Neural progenitor cell (in vitro differentiated cells): ENCODE data around the gene ARHGAP15. TPM values are rescaled to one million over a fixed set of nuclear protein-coding genes. Genes with fewer than 3 reads are reported as not detected.

Source experiments
- DNase-seq: peaks from one replicate; pipeline ENCODE4 v3.0.0-alpha.2; 2016; ENCODE audit warnings: low spot score
- H2AFZ ChIP-seq: fragments of 200-600 bp; sonication (generic); replicated peaks from 2 replicates; pipeline ENCODE4 v1.6.1; 2016; ENCODE audit warnings: antibody characterized with exemption
- H3F3A ChIP-seq: fragments of 200-600 bp; sonication (generic); 2 replicates; pipeline ENCODE4 v1.6.1; 2016; ENCODE audit warnings: antibody characterized with exemption, low read depth
- H3K27ac ChIP-seq: fragments of 200-600 bp; sonication (generic); 2 replicates; pipeline ENCODE4 v1.5.1; 2016; ENCODE audit warnings: mild to moderate bottlenecking
- H3K27me3 ChIP-seq: fragments of 200-600 bp; sonication (generic); 2 replicates; pipeline ENCODE4 v1.6.1; 2016; ENCODE audit warnings: mild to moderate bottlenecking, moderate library complexity
- H3K36me3 ChIP-seq: fragments of 200-600 bp; sonication (generic); 2 replicates; pipeline ENCODE4 v1.5.1; 2016
- H3K4me1 ChIP-seq: fragments of 200-600 bp; sonication (generic); 2 replicates; pipeline ENCODE4 v1.6.1; 2016; ENCODE audit warnings: mixed run types
- H3K4me2 ChIP-seq: fragments of 200-600 bp; sonication (generic); 2 replicates; pipeline ENCODE4 v1.6.1; 2016
- H3K4me3 ChIP-seq: fragments of 200-600 bp; sonication (generic); 2 replicates; pipeline ENCODE4 v1.5.1; 2016
- H3K79me2 ChIP-seq: fragments of 200-600 bp; sonication (generic); 2 replicates; pipeline ENCODE4 v1.6.1; 2016; ENCODE audit warnings: low read depth
- H3K9ac ChIP-seq: fragments of 200-600 bp; sonication (generic); 2 replicates; pipeline ENCODE4 v1.6.1; 2016
- H3K9me3 ChIP-seq: fragments of 200-600 bp; sonication (generic); 2 replicates; pipeline ENCODE4 v1.5.1; 2016; ENCODE audit warnings: low read depth
- H4K20me1 ChIP-seq: fragments of 200-600 bp; sonication (generic); 2 replicates; pipeline ENCODE4 v1.6.1; 2016; ENCODE audit warnings: low read depth
- H3K27ac Mint-ChIP-seq: 3 replicates; pipeline ENCODE4 v1.8.0; 2021; ENCODE audit warnings: mixed read lengths
- H3K27me3 Mint-ChIP-seq: 2 replicates; pipeline ENCODE4 v1.8.0; 2022; ENCODE audit warnings: low read depth, mild to moderate bottlenecking, inconsistent platforms, moderate library complexity, mixed read lengths; ENCODE audit not compliant: insufficient read depth
- H3K36me3 Mint-ChIP-seq: 3 replicates; pipeline ENCODE4 v1.8.0; 2021; ENCODE audit warnings: mixed read lengths
- H3K4me1 Mint-ChIP-seq: 3 replicates; pipeline ENCODE4 v1.8.0; 2021; ENCODE audit warnings: mixed read lengths
- H3K4me3 Mint-ChIP-seq: 3 replicates; pipeline ENCODE4 v1.8.0; 2021; ENCODE audit warnings: mild to moderate bottlenecking, moderate library complexity, mixed read lengths
- H3K9me3 Mint-ChIP-seq: 3 replicates; pipeline ENCODE4 v1.8.0; 2020; ENCODE audit warnings: mixed read lengths
- EZH2 ChIP-seq: fragments of 200-600 bp; sonication (generic); IDR thresholded peaks from 2 replicates; pipeline ENCODE4 v1.6.1; 2017; ENCODE audit warnings: antibody characterized with exemption, mild to moderate bottlenecking, moderate library complexity
- EZH2phosphoT487 ChIP-seq: fragments of 200-600 bp; sonication (generic); IDR thresholded peaks from 2 replicates; pipeline ENCODE4 v1.6.1; 2017; ENCODE audit warnings: antibody characterized with exemption
- total RNA-seq: library from RNA; depleted of rRNA; stranded (reverse); fragments of >200 nt; gene quantifications from 2 replicates; pipeline ENCODE4 v1.2.3, GENCODE V29; 2015; ENCODE audit warnings: low replicate concordance
- TF ChIP-seq, protein P1 (sequence below): fragments of 200-600 bp; sonication (generic); IDR thresholded peaks from 2 replicates; pipeline ENCODE4 v1.5.1; 2017; ENCODE audit warnings: antibody characterized with exemption, mild to moderate bottlenecking

The ARHGAP15 gene
- total RNA-seq, 1 donor from 2014 or later, result 5.9 TPM

DNA sequence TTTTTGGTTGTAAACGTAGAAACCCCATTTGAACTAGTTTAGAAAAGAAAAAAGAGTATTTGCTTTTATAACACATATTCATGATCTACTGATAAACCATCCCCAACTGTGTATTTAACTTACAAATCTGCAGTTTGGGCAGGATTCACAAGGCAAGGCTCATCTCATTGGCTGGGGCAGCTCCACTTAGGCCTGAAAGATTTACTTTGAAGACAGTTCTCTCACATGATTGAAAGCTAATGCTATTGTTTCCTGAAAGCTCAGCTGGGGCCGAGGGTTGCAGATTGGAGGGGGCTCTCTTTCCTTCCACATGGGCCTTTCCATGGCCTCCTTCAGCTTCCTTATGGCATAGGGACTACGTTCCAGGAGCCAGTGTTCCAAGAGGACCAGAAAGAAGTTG, 47.4 kb downstream of the ARHGAP15 start:
- Histone ChIP-seq H3F3A (no peaks in the 10 kb centered on the region), H3K4me2 (no peak overlapping the region), H4K20me1 (no peaks in the 10 kb centered on the region), H3K4me1 (no peaks in the 10 kb centered on the region), H3K27ac (no peak overlapping the region), H3K27me3 (no peaks in the 10 kb centered on the region), H3K9me3 (no peaks in the 10 kb centered on the region), H3K9ac (no peak overlapping the region), H3K36me3 (no peaks in the 10 kb centered on the region), H2AFZ (peak overlapping the region; percentile 69), H3K4me3 (no peak overlapping the region), H3K79me2 (no peaks in the 10 kb centered on the region)
- Mint-ChIP-seq H3K4me3 (no peak overlapping the region), H3K9me3 (peaks cover 6% of the 10 kb centered on the region), H3K27me3 (no peaks in the 10 kb centered on the region), H3K27ac (no peak overlapping the region), H3K36me3 (no peaks in the 10 kb centered on the region), H3K4me1 (peaks cover 9% of the 10 kb centered on the region)
- DNase-seq, result peak; percentile 5
- TF ChIP-seq EZH2 (no peak), EZH2phosphoT487 (no peak)
- TF ChIP-seq, protein P1, sequence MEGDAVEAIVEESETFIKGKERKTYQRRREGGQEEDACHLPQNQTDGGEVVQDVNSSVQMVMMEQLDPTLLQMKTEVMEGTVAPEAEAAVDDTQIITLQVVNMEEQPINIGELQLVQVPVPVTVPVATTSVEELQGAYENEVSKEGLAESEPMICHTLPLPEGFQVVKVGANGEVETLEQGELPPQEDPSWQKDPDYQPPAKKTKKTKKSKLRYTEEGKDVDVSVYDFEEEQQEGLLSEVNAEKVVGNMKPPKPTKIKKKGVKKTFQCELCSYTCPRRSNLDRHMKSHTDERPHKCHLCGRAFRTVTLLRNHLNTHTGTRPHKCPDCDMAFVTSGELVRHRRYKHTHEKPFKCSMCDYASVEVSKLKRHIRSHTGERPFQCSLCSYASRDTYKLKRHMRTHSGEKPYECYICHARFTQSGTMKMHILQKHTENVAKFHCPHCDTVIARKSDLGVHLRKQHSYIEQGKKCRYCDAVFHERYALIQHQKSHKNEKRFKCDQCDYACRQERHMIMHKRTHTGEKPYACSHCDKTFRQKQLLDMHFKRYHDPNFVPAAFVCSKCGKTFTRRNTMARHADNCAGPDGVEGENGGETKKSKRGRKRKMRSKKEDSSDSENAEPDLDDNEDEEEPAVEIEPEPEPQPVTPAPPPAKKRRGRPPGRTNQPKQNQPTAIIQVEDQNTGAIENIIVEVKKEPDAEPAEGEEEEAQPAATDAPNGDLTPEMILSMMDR, result no peak

DNA sequence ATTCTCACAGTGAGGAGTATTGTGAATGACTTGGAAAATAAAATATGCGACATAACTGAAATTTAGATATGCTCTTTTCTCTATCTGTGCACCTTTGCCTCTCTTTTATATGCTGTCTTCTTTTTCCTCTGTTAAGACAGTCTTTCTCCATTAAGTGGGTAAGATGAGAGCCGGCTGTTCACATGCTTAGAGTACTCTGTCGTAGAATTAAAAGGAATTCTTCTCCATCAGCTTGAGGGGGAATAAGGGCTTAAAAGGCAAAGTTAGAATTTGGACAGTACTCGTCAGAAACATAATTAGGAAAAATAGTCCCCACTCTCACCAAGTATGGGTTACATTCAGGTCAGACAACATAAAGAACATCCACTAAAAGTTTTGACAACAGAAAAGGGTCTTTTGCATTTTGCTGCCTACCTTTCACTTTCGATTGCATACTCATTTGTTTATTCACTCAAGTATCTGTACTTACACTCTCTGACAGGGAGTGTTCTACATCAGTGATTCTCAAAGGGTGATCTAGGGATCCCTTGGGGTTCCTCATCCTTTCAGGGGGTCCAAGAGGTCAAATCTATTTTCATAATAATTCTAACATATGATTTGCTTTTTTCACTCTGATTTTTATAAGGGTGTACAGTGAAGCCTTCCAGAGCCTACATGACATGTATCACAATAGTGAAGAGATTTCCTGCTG, 48.0 kb downstream of the ARHGAP15 start:
- Mint-ChIP-seq H3K4me3 (no peak overlapping the region), H3K9me3 (peaks cover 9% of the 10 kb centered on the region), H3K4me1 (peaks cover 9% of the 10 kb centered on the region), H3K27ac (no peak overlapping the region), H3K36me3 (no peaks in the 10 kb centered on the region), H3K27me3 (no peaks in the 10 kb centered on the region)
- H4K20me1 ChIP-seq, result no peaks in the 10 kb centered on the region
- no peaks in the 10 kb centered on the region for H3K79me2 ChIP-seq
- H3K36me3 ChIP-seq, result no peaks in the 10 kb centered on the region
- DNase-seq, result no peak
- H3K9ac ChIP-seq, result no peak overlapping the region
- H2AFZ ChIP-seq, result peak overlapping the region; percentile 69
- H3F3A ChIP-seq, result no peaks in the 10 kb centered on the region
- H3K4me1 ChIP-seq, result no peaks in the 10 kb centered on the region
- no peak overlapping the region for H3K4me3 ChIP-seq
- no peak overlapping the region for H3K4me2 ChIP-seq
- TF ChIP-seq, protein P1, result no peak
- no peak for TF ChIP-seq EZH2phosphoT487
- no peak for TF ChIP-seq EZH2
- no peaks in the 10 kb centered on the region for H3K9me3 ChIP-seq
- H3K27ac ChIP-seq, result no peak overlapping the region
- no peaks in the 10 kb centered on the region for H3K27me3 ChIP-seq

DNA sequence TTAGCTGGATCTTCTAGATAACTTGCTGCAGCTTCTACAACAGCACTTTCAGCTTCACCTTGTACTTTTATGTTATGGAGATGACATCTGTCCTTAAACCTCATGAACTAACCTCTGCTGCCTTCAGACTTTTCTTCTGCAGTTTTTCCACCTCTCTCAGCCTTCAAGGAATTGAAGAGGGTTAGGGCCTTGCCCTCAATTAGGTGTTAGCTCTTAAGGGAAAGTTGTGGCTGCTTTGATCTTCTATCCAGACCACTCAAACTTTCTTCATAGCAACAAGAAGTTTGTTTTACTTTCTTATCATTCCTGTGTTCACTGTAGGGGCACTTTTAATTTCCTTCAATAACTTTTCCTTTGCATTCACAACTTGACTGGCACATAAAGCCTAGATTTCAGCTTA, 52.3 kb downstream of the ARHGAP15 start:
- Histone ChIP-seq H3K9ac (no peak overlapping the region), H3K27me3 (no peaks in the 10 kb centered on the region), H3K4me2 (no peak overlapping the region), H3K4me1 (no peaks in the 10 kb centered on the region), H4K20me1 (no peaks in the 10 kb centered on the region), H3K9me3 (no peaks in the 10 kb centered on the region), H2AFZ (no peak overlapping the region), H3K36me3 (no peaks in the 10 kb centered on the region), H3K79me2 (no peaks in the 10 kb centered on the region), H3K4me3 (no peak overlapping the region), H3K27ac (no peak overlapping the region), H3F3A (no peaks in the 10 kb centered on the region)
- Mint-ChIP-seq H3K4me1 (peaks cover 10% of the 10 kb centered on the region), H3K4me3 (no peak overlapping the region), H3K27me3 (no peaks in the 10 kb centered on the region), H3K36me3 (no peaks in the 10 kb centered on the region), H3K27ac (no peak overlapping the region), H3K9me3 (peaks cover 11% of the 10 kb centered on the region)
- TF ChIP-seq EZH2phosphoT487 (no peak), EZH2 (no peak)
- TF ChIP-seq, protein P1, result no peak
- DNase-seq, result no peak
